Endodermal cell (in vitro differentiated cells): ENCODE measurements around the gene RAB17. TPM values are rescaled to one million over a fixed set of nuclear protein-coding genes. Genes with fewer than 3 reads are reported as not detected.

ENCODE experiments used
- DNase-seq: peaks from one replicate; pipeline ENCODE4 v3.0.0-alpha.2; 2017
- H3K27ac ChIP-seq: 2 replicates; pipeline ENCODE4 v1.5.1; 2013; ENCODE audit warnings: mild to moderate bottlenecking, low read depth, low read length, moderate library complexity
- H3K27me3 ChIP-seq: 2 replicates; pipeline ENCODE4 v1.6.1; 2013; ENCODE audit warnings: mild to moderate bottlenecking, low read length, moderate library complexity; ENCODE audit not compliant: insufficient read depth, control insufficient read depth, poor library complexity, severe bottlenecking
- H3K36me3 ChIP-seq: 2 replicates; pipeline ENCODE4 v1.7.0; 2013; ENCODE audit warnings: mild to moderate bottlenecking, low read length, moderate library complexity; ENCODE audit not compliant: control insufficient read depth, insufficient read depth
- H3K4me1 ChIP-seq: one replicate; pipeline ENCODE4 v1.7.0; 2013; ENCODE audit warnings: low read length; ENCODE audit not compliant: control insufficient read depth, insufficient read depth
- H3K4me3 ChIP-seq: 2 replicates; pipeline ENCODE4 v1.5.1; 2013; ENCODE audit warnings: mild to moderate bottlenecking, low read length, moderate library complexity
- H3K9ac ChIP-seq: 2 replicates; pipeline ENCODE4 v1.6.1; 2013; ENCODE audit warnings: mild to moderate bottlenecking, low read length, moderate library complexity; ENCODE audit not compliant: poor library complexity, severe bottlenecking; ENCODE audit errors: extremely low read depth
- H3K9me3 ChIP-seq: 2 replicates; pipeline ENCODE4 v1.6.1; 2013; ENCODE audit warnings: mild to moderate bottlenecking, low read length, moderate library complexity; ENCODE audit not compliant: control insufficient read depth
- H3K27ac Mint-ChIP-seq: 2 replicates; pipeline ENCODE4 v1.8.0; 2020; ENCODE audit warnings: mixed read lengths
- H3K27me3 Mint-ChIP-seq: 2 replicates; pipeline ENCODE4 v1.8.0; 2021; ENCODE audit warnings: mild to moderate bottlenecking, mixed read lengths; ENCODE audit not compliant: insufficient read depth
- H3K36me3 Mint-ChIP-seq: 2 replicates; pipeline ENCODE4 v1.8.0; 2020; ENCODE audit warnings: low read depth, mixed read lengths
- H3K4me1 Mint-ChIP-seq: 2 replicates; pipeline ENCODE4 v1.8.0; 2020; ENCODE audit warnings: mixed read lengths
- H3K4me3 Mint-ChIP-seq: 2 replicates; pipeline ENCODE4 v1.8.0; 2020; ENCODE audit warnings: mild to moderate bottlenecking, moderate library complexity, mixed read lengths
- H3K9me3 Mint-ChIP-seq: 2 replicates; pipeline ENCODE4 v1.8.0; 2020; ENCODE audit warnings: mild to moderate bottlenecking, mixed read lengths
- WGBS, 2 experiments: methylation state at CpG; one replicate each; pipeline versions ENCODE4 v1.1.5 to v1.1.7; 2013; ENCODE audit warnings: missing lambda C conversion rate in 2 of 2, mixed read lengths in 1 of 2; ENCODE audit not compliant: insufficient coverage in 1 of 2, insufficient read length in 1 of 2; 5-methylcytosine and 5-hydroxymethylcytosine counted together
- total RNA-seq, 2 donors: library from RNA; stranded (reverse); fragmentation: NEBNext Ultra II Directional in 1 of 2; extraction: Animal tissue kit (Norgen Biotek cat#: 25700) in 1 of 2; gene quantifications; 2 replicates in 1 of 2; 3 replicates in 1 of 2; pipeline ENCODE4 v1.2.1, GENCODE V29; 2021
- TF ChIP-seq, protein P1 (sequence below): fragments of 200-600 bp; sonication (generic); conservative IDR thresholded peaks from 2 replicates; pipeline ENCODE4 v1.5.0; 2021; ENCODE audit warnings: antibody characterized with exemption, mild to moderate bottlenecking

The RAB17 gene
- total RNA-seq, 2 donors from 2014 or later = 235 to 369 TPM

DNA sequence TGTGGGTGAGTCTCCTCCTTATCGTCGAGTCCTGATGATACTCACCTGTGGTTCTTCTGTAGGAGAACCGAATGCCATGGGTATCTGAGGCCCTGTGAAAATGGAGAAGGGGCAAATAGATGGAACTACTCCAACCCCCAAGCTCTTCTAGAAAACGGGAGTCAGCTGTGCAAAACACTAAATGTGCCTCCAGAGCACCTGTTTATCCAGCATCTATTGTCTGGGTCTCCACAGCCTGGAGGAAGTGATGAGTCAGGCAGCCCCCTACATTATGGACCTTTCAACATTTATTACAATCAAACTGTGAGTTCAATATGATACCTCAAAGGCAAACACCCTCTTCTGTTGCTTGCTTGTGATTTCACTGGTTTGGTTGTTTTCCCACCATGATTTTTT is 27.1 kb upstream of the RAB17 start:
- Histone ChIP-seq H3K4me3 (no peak overlapping the region), H3K4me1 (peaks cover 18% of the 10 kb centered on the region), H3K36me3 (peaks cover 11% of the 10 kb centered on the region), H3K9me3 (peaks cover 4% of the 10 kb centered on the region), H3K27me3 (no peaks in the 10 kb centered on the region), H3K27ac (no peak overlapping the region), H3K9ac (no peak overlapping the region)
- Mint-ChIP-seq H3K4me3 (no peak overlapping the region), H3K27me3 (no peaks in the 10 kb centered on the region), H3K27ac (no peak overlapping the region), H3K36me3 (peaks cover 4% of the 10 kb centered on the region), H3K4me1 (peaks cover 45% of the 10 kb centered on the region), H3K9me3 (peaks cover 2% of the 10 kb centered on the region)
- TF ChIP-seq, protein P1, sequence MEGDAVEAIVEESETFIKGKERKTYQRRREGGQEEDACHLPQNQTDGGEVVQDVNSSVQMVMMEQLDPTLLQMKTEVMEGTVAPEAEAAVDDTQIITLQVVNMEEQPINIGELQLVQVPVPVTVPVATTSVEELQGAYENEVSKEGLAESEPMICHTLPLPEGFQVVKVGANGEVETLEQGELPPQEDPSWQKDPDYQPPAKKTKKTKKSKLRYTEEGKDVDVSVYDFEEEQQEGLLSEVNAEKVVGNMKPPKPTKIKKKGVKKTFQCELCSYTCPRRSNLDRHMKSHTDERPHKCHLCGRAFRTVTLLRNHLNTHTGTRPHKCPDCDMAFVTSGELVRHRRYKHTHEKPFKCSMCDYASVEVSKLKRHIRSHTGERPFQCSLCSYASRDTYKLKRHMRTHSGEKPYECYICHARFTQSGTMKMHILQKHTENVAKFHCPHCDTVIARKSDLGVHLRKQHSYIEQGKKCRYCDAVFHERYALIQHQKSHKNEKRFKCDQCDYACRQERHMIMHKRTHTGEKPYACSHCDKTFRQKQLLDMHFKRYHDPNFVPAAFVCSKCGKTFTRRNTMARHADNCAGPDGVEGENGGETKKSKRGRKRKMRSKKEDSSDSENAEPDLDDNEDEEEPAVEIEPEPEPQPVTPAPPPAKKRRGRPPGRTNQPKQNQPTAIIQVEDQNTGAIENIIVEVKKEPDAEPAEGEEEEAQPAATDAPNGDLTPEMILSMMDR = no peak
- 91 to 100% methylated on average over 2 to 4 of the region's 4 CpGs for WGBS, 2 experiments
- DNase-seq = no peak

- Mint-ChIP-seq H3K9me3 (peaks cover 2% of the 10 kb centered on the region), H3K27me3 (no peaks in the 10 kb centered on the region), H3K4me3 (no peak overlapping the region), H3K27ac (no peak overlapping the region), H3K4me1 (peaks cover 49% of the 10 kb centered on the region), H3K36me3 (peaks cover 4% of the 10 kb centered on the region)
- Histone ChIP-seq H3K4me3 (no peak overlapping the region), H3K27ac (no peak overlapping the region), H3K9ac (no peak overlapping the region), H3K4me1 (peaks cover 20% of the 10 kb centered on the region), H3K36me3 (peaks cover 11% of the 10 kb centered on the region), H3K27me3 (no peaks in the 10 kb centered on the region), H3K9me3 (peaks cover 4% of the 10 kb centered on the region)
- 92 to 97% methylated on average over 14 to 15 of the region's 15 CpGs for WGBS, 2 experiments
- TF ChIP-seq, protein P1 = no peak
- DNase-seq = no peak
Observed at GRCh38 chr2:237616734-237617586, 26.4 kb upstream of the RAB17 start.

GRCh38 chr2:237616373-237616733 is 25.8 kb upstream of the RAB17 start:
- H3K27me3 Mint-ChIP-seq = no peaks in the 10 kb centered on the region
- H3K4me1 Mint-ChIP-seq = peaks cover 51% of the 10 kb centered on the region
- H3K4me3 Mint-ChIP-seq = no peak overlapping the region
- H3K4me3 ChIP-seq = no peak overlapping the region
- H3K36me3 Mint-ChIP-seq = peaks cover 4% of the 10 kb centered on the region
- no peak overlapping the region for H3K9ac ChIP-seq
- no peaks in the 10 kb centered on the region for H3K27me3 ChIP-seq
- no peak overlapping the region for H3K27ac ChIP-seq
- H3K4me1 ChIP-seq = peaks cover 20% of the 10 kb centered on the region
- 70 to 91% methylated on average over 1 to 3 of the region's 3 CpGs for WGBS, 2 experiments
- no peak for DNase-seq
- peaks cover 4% of the 10 kb centered on the region for H3K9me3 ChIP-seq
- H3K36me3 ChIP-seq = peaks cover 11% of the 10 kb centered on the region
- TF ChIP-seq, protein P1 = no peak
- peaks cover 2% of the 10 kb centered on the region for H3K9me3 Mint-ChIP-seq
- H3K27ac Mint-ChIP-seq = no peak overlapping the region
